Measurements from ENCODE around the gene PIANP. TPM values are rescaled to one million over a fixed set of nuclear protein-coding genes. Genes with fewer than 3 reads are reported as not detected.
A peak's percentile ranks its signal among the peaks of the same experiment; 100 is the strongest.
"Not testable (repeated sequence)": the region's sequence is repeated elsewhere in the genome, so short reads cannot be mapped to it uniquely, and the experiment has no call there.

PIANP gene
- total RNA-seq, 1 donor from 2014 or later: 0.18 TPM

DNA sequence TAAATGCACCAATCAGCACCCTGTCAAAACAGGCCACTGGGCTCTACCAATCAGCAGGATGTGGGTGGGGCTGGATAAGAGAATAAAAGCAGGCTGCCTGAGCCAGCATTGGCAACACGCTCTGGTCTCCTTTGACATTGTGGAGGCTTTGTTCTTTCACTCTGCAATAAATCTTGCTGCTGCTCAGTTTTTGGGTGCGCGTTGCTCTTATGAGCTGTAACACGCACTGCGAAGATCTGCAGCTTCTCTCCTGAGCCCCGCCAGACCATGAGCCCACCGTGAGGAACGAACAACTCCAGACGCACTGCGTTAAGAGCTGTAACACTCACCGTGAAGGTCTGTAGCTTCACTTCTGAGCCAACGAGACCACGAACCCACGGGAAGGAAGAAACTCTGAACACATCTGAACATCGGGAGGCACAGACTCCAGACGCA lies 8.4 kb upstream of the PIANP start:
- intact Hi-C loops (cut with DNase I): no loop called here
- H3K36me3 ChIP-seq: no peaks in the 10 kb centered on the region
- no peak overlapping the region for H3K4me3 ChIP-seq
- H3K27ac ChIP-seq: no peak overlapping the region
- TF ChIP-seq, protein P1, sequence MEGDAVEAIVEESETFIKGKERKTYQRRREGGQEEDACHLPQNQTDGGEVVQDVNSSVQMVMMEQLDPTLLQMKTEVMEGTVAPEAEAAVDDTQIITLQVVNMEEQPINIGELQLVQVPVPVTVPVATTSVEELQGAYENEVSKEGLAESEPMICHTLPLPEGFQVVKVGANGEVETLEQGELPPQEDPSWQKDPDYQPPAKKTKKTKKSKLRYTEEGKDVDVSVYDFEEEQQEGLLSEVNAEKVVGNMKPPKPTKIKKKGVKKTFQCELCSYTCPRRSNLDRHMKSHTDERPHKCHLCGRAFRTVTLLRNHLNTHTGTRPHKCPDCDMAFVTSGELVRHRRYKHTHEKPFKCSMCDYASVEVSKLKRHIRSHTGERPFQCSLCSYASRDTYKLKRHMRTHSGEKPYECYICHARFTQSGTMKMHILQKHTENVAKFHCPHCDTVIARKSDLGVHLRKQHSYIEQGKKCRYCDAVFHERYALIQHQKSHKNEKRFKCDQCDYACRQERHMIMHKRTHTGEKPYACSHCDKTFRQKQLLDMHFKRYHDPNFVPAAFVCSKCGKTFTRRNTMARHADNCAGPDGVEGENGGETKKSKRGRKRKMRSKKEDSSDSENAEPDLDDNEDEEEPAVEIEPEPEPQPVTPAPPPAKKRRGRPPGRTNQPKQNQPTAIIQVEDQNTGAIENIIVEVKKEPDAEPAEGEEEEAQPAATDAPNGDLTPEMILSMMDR (IDR thresholded peaks at IDR 0.05): no peak
- peaks cover 41% of the 10 kb centered on the region for H3K27me3 ChIP-seq (ENCODE audit: low read depth)
- DNase-seq (no peak), ATAC-seq (no peak)
- no peaks in the 10 kb centered on the region for H3K4me1 ChIP-seq
- H3K9me3 ChIP-seq: no peaks in the 10 kb centered on the region

DNA sequence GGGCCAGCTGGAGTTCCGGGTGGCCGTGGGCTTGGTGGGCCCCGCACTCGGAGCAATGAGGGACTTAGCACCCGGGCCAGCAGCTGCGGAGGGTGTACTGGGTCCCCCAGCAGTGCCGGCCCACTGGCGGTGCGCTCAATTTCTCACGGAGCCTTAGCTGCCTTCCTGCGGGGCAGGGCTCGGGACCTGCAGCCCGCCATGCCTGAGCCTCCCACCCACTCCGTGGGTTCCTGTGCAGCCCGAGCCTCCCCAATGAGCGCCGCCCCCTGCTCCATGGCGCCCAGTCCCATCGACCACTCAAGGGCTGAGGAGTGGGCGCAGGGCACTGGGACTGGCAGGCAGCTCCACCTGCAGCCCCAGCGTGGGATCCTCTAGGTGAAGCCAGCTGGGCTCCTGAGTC lies 7.7 kb upstream of the PIANP start:
- ATAC-seq; H3K9me3 ChIP-seq; H3K4me3 ChIP-seq; H3K27ac ChIP-seq; intact Hi-C loops (cut with DNase I); DNase-seq; H3K4me1 ChIP-seq; H3K36me3 ChIP-seq: not testable (repeated sequence)
- peaks cover 47% of the 10 kb centered on the region for H3K27me3 ChIP-seq (ENCODE audit: low read depth)

DNA sequence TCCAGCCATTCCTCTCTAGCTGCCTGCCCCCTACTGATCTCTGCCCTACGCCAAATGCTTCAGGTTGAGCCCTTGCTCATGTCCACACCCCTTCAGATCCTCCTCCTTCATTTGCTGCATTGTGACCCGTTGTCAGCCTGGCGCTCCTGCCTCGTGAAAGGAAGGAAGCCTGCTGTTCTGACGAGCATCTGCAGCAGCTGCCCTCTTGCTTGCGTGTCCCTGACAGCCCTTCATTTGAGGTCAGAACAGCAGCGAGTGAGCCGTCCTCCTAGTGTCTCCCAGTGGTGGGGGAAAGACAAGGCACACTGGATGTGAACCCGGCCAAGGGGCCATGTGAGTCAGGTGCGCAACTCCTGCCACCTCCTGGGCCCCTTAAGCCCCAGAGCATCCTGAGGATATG lies 3.0 kb upstream of the PIANP start:
- Histone ChIP-seq H3K4me3 (no peak overlapping the region), H3K27ac (no peak overlapping the region), H3K36me3 (no peaks in the 10 kb centered on the region), H3K4me1 (peaks cover 11% of the 10 kb centered on the region), H3K27me3 (ENCODE audit: low read depth) (peaks cover 82% of the 10 kb centered on the region), H3K9me3 (no peaks in the 10 kb centered on the region)
- ATAC-seq (no peak), DNase-seq (no peak)
- intact Hi-C loops (cut with DNase I): no loop called here
- TF ChIP-seq, protein P1 (IDR thresholded peaks at IDR 0.05): no peak

DNA sequence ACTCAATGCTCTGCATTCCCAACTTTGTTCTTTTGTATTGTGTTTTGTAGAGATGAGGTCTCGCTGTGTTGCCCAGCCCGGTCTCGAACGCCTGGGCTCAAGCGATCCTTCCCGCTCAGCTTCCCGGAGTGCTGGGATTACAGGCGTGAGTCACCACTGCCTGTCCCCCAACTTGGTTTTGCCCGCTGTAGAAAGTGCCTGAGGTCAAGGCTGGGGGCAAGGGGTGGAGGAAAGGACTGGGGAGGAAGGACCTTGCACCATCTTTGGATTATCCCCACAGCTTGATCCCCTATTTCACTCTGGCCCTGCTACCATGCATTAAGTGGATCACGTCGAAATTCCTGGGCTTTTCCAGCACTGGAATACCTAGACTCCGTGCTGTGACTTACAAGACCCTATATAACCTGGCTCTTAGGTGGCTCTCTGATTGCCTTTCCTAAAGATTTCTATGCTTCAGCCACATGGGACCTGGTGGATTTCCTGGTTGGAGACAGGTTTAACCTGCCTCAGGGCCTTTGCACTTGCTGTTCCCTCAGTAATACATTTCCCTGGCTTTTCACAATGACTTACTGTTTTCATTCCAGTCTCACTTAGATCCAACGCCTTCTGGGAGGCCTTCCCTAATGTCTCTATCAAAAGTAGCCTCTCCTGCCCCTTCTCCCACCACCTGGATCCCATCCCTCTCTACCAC lies 608 bp upstream of the PIANP start:
- peaks cover 11% of the 10 kb centered on the region for H3K4me1 ChIP-seq
- intact Hi-C loops (cut with DNase I): no loop called here
- ATAC-seq (no peak), DNase-seq (no peak)
- peaks cover 87% of the 10 kb centered on the region for H3K27me3 ChIP-seq (ENCODE audit: low read depth)
- peak overlapping the region; percentile 46 for H3K4me3 ChIP-seq
- TF ChIP-seq, protein P1 (IDR thresholded peaks at IDR 0.05): no peak
- no peaks in the 10 kb centered on the region for H3K36me3 ChIP-seq
- no peak overlapping the region for H3K27ac ChIP-seq
- no peaks in the 10 kb centered on the region for H3K9me3 ChIP-seq

DNA sequence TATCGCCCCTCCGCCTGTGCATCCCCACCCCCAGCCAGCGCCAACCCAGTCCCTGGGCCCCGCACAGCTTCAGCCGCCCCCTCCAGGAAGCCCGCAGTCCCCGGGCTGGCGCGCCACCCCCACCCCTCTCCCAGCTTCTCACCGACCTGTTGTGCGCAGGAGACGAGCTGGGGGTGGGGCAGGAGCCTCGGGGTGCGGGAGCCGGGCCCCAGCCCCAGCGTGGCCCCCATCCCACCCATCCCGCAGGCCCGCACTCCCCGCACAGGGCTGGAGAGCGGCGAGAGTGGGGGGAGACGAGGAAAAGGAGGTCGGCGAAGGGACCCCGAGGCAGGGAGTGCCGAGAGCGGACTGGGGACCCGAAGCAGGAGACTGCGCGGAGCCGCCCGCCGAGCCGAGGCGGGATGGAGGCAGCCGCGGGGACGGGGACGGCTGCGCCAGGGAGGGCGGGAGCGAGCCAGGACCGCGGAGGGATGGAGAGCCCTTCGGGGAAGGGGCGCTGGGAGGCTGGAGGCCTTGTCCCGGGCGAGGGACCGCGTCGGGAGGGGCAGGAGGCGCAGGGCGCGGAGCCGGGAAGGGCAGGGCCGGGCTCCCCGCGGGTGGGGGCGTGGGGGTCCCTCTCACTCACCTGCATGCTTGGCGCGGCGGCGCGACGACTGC lies 498 bp downstream of the PIANP start:
- Histone ChIP-seq H3K4me3 (peak overlapping the region; percentile 46), H3K4me1 (peaks cover 11% of the 10 kb centered on the region), H3K27me3 (ENCODE audit: low read depth) (peaks cover 76% of the 10 kb centered on the region), H3K36me3 (no peaks in the 10 kb centered on the region), H3K9me3 (no peaks in the 10 kb centered on the region), H3K27ac (no peak overlapping the region)
- TF ChIP-seq, protein P1 (IDR thresholded peaks at IDR 0.05): no peak
- ATAC-seq (peak; percentile 16 to 44), DNase-seq (no peak)
- intact Hi-C loops (cut with DNase I): no loop called here

All from lower lobe of right lung (tissue), 2 donors.